Astrocyte (in vitro differentiated cells and primary cell): Measurements from ENCODE around the gene C14orf93. TPM values are rescaled to one million over a fixed set of nuclear protein-coding genes. Genes with fewer than 3 reads are reported as not detected.
A peak's percentile ranks its signal among the peaks of the same experiment; 100 is the strongest.

Experiments used
- DNase-seq: peaks from one replicate; pipeline ENCODE4 v3.0.0-alpha.2; 2010; ENCODE audit warnings: low read depth
- FAIRE-seq: peaks from 2 replicates; lab custom pipeline; 2011; peaks lifted over from hg19 to GRCh38; lab: Jason Lieb, UNC
- H2AFZ ChIP-seq: 2 replicates; pipeline ENCODE4 v1.6.0; 2012; ENCODE audit warnings: low read depth, low read length, inconsistent platforms
- H3K27ac ChIP-seq: 2 replicates; pipeline ENCODE4 v1.5.1; 2011; ENCODE audit warnings: low read depth, low read length, inconsistent platforms
- H3K27me3 ChIP-seq: 2 replicates; pipeline ENCODE4 v1.6.0; 2011; ENCODE audit warnings: low read length, inconsistent platforms; ENCODE audit not compliant: insufficient read depth
- H3K36me3 ChIP-seq: 2 replicates; pipeline ENCODE4 v1.5.1; 2011; ENCODE audit warnings: low read length, inconsistent platforms; ENCODE audit not compliant: insufficient read depth
- H3K4me1 ChIP-seq: 2 replicates; pipeline ENCODE4 v1.5.1; 2011; ENCODE audit warnings: low read length, inconsistent platforms; ENCODE audit not compliant: insufficient read depth
- H3K4me2 ChIP-seq: 2 replicates; pipeline ENCODE4 v1.6.0; 2012; ENCODE audit warnings: low read length, inconsistent platforms
- H3K4me3 ChIP-seq: 2 replicates; pipeline ENCODE4 v1.5.1; 2011; ENCODE audit warnings: low read depth, mild to moderate bottlenecking, low read length, inconsistent platforms; ENCODE audit not compliant: insufficient read depth
- H3K79me2 ChIP-seq: 2 replicates; pipeline ENCODE4 v1.6.0; 2012; ENCODE audit warnings: mild to moderate bottlenecking, low read length, inconsistent platforms; ENCODE audit not compliant: insufficient read depth
- H3K9ac ChIP-seq: 2 replicates; pipeline ENCODE4 v1.6.0; 2012; ENCODE audit warnings: mild to moderate bottlenecking, low read length, inconsistent platforms
- H3K9me3 ChIP-seq: 2 replicates; pipeline ENCODE4 v1.5.1; 2012; ENCODE audit warnings: low read depth, mild to moderate bottlenecking, low read length, inconsistent platforms; ENCODE audit not compliant: insufficient read depth
- H4K20me1 ChIP-seq: 2 replicates; pipeline ENCODE4 v1.6.0; 2012; ENCODE audit warnings: low read length, inconsistent platforms; ENCODE audit not compliant: insufficient read depth
- H3K27ac Mint-ChIP-seq: one replicate; pipeline ENCODE4 v1.8.0; 2021; ENCODE audit warnings: mild to moderate bottlenecking, mixed read lengths; ENCODE audit not compliant: unreplicated experiment
- H3K27me3 Mint-ChIP-seq: one replicate; pipeline ENCODE4 v1.8.0; 2021; ENCODE audit warnings: low read depth, mixed read lengths; ENCODE audit not compliant: unreplicated experiment
- H3K36me3 Mint-ChIP-seq: one replicate; pipeline ENCODE4 v1.8.0; 2021; ENCODE audit warnings: low read depth, mixed read lengths; ENCODE audit not compliant: unreplicated experiment
- H3K4me1 Mint-ChIP-seq: one replicate; pipeline ENCODE4 v1.8.0; 2021; ENCODE audit warnings: low read depth, mixed read lengths; ENCODE audit not compliant: unreplicated experiment
- H3K4me3 Mint-ChIP-seq: one replicate; pipeline ENCODE4 v1.8.0; 2021; ENCODE audit warnings: mild to moderate bottlenecking, moderate library complexity, mixed read lengths; ENCODE audit not compliant: unreplicated experiment
- H3K9me3 Mint-ChIP-seq: one replicate; pipeline ENCODE4 v1.8.0; 2021; ENCODE audit warnings: mild to moderate bottlenecking, mixed read lengths; ENCODE audit not compliant: unreplicated experiment
- CTCF ChIP-seq: IDR thresholded peaks from 2 replicates; pipeline ENCODE4 v1.5.1; 2011; ENCODE audit warnings: low read depth, mild to moderate bottlenecking, inconsistent platforms, low read length, moderate library complexity; ENCODE audit not compliant: insufficient read depth
- EZH2 ChIP-seq: IDR thresholded peaks from 2 replicates; pipeline ENCODE4 v1.6.1; 2012; ENCODE audit warnings: mild to moderate bottlenecking, low read length, inconsistent platforms; ENCODE audit not compliant: insufficient read depth
- total RNA-seq: library from RNA; stranded (reverse); gene quantifications from 2 replicates; pipeline ENCODE4 v1.2.1, GENCODE V29; 2021

C14orf93 gene
- total RNA-seq, 1 donor from 2014 or later: 3.6 TPM

- no peak overlapping the region for H3K4me3 Mint-ChIP-seq
- H3K79me2 ChIP-seq: peaks cover 13% of the 10 kb centered on the region
- H3K9me3 ChIP-seq: no peaks in the 10 kb centered on the region
- H3K4me2 ChIP-seq: no peak overlapping the region
- DNase-seq (no peak), FAIRE-seq (no peak)
- H3K36me3 ChIP-seq: no peaks in the 10 kb centered on the region
- TF ChIP-seq EZH2 (no peak), CTCF (no peak)
- no peaks in the 10 kb centered on the region for H3K9me3 Mint-ChIP-seq
- H4K20me1 ChIP-seq: no peaks in the 10 kb centered on the region
- no peak overlapping the region for H2AFZ ChIP-seq
- H3K4me3 ChIP-seq: no peak overlapping the region
- H3K4me1 ChIP-seq: peaks cover 7% of the 10 kb centered on the region
- no peak overlapping the region for H3K9ac ChIP-seq
- H3K27ac Mint-ChIP-seq: no peak overlapping the region
- peaks cover 1% of the 10 kb centered on the region for H3K4me1 Mint-ChIP-seq
- H3K27me3 Mint-ChIP-seq: no peaks in the 10 kb centered on the region
- no peaks in the 10 kb centered on the region for H3K27me3 ChIP-seq
- H3K27ac ChIP-seq: no peak overlapping the region
- H3K36me3 Mint-ChIP-seq: no peaks in the 10 kb centered on the region
Observed at GRCh38 chr14:22987291-22987690, 22.7 kb downstream of the C14orf93 start.

GRCh38 chr14:22986508-22987054 is 23.4 kb downstream of the C14orf93 start:
- no peak overlapping the region for H3K27ac Mint-ChIP-seq
- TF ChIP-seq CTCF: peak; percentile 96
- TF ChIP-seq EZH2: no peak
- no peak overlapping the region for H2AFZ ChIP-seq
- H3K9me3 Mint-ChIP-seq: no peaks in the 10 kb centered on the region
- no peaks in the 10 kb centered on the region for H3K9me3 ChIP-seq
- H3K9ac ChIP-seq: no peak overlapping the region
- no peaks in the 10 kb centered on the region for H3K27me3 ChIP-seq
- H3K27ac ChIP-seq: no peak overlapping the region
- H3K4me1 ChIP-seq: peaks cover 7% of the 10 kb centered on the region
- no peaks in the 10 kb centered on the region for H3K36me3 ChIP-seq
- H3K27me3 Mint-ChIP-seq: no peaks in the 10 kb centered on the region
- DNase-seq: peak; percentile 57
- no peaks in the 10 kb centered on the region for H3K36me3 Mint-ChIP-seq
- H3K4me3 ChIP-seq: no peak overlapping the region
- H3K4me2 ChIP-seq: no peak overlapping the region
- no peaks in the 10 kb centered on the region for H4K20me1 ChIP-seq
- H3K79me2 ChIP-seq: peaks cover 21% of the 10 kb centered on the region
- no peak overlapping the region for H3K4me3 Mint-ChIP-seq
- H3K4me1 Mint-ChIP-seq: peaks cover 1% of the 10 kb centered on the region
- no peak for FAIRE-seq

GRCh38 chr14:22985894-22986507 is 23.9 kb downstream of the C14orf93 start:
- DNase-seq (no peak), FAIRE-seq (no peak)
- H3K9me3 ChIP-seq: no peaks in the 10 kb centered on the region
- Mint-ChIP-seq H3K9me3 (no peaks in the 10 kb centered on the region), H3K4me3 (no peak overlapping the region), H3K36me3 (no peaks in the 10 kb centered on the region), H3K27me3 (no peaks in the 10 kb centered on the region), H3K27ac (no peak overlapping the region), H3K4me1 (peaks cover 1% of the 10 kb centered on the region)
- no peak overlapping the region for H3K9ac ChIP-seq
- H3K79me2 ChIP-seq: peaks cover 26% of the 10 kb centered on the region
- no peaks in the 10 kb centered on the region for H3K36me3 ChIP-seq
- no peak overlapping the region for H3K4me3 ChIP-seq
- H3K27ac ChIP-seq: no peak overlapping the region
- no peak overlapping the region for H2AFZ ChIP-seq
- no peaks in the 10 kb centered on the region for H3K27me3 ChIP-seq
- no peak overlapping the region for H3K4me2 ChIP-seq
- TF ChIP-seq EZH2: no peak
- TF ChIP-seq CTCF: no peak
- peaks cover 7% of the 10 kb centered on the region for H3K4me1 ChIP-seq
- no peaks in the 10 kb centered on the region for H4K20me1 ChIP-seq
